ENCODE data around the gene TMSB4Y.

The TMSB4Y gene

GRCh38 chrY:13708038-13708437 is 4.3 kb downstream of the TMSB4Y start:
- TF ChIP-seq EZH2 (IDR thresholded peaks at IDR 0.05; ENCODE audit: borderline replicate concordance, low read length) (no peak), CTCF (IDR thresholded peaks at IDR 0.05; ENCODE audit: low read length) (no peak)
- Histone ChIP-seq H4K20me1 (ENCODE audit: insufficient read depth, low read length) (no peaks in the 10 kb centered on the region), H3K27ac (ENCODE audit: low read depth, low read length, poor library complexity, severe bottlenecking) (no peak overlapping the region), H3K36me3 (ENCODE audit: insufficient read depth, low read length) (no peaks in the 10 kb centered on the region), H3K4me2 (ENCODE audit: low read length) (no peak overlapping the region), H3K79me2 (ENCODE audit: insufficient read depth, low read length) (no peaks in the 10 kb centered on the region), H3K27me3 (ENCODE audit: insufficient read depth, low read length) (no peaks in the 10 kb centered on the region), H3F3A (ENCODE audit: insufficient read depth, low read length) (no peaks in the 10 kb centered on the region), H3K9me3 (ENCODE audit: low read length) (no peaks in the 10 kb centered on the region), H3K4me3 (ENCODE audit: low read depth, low read length, poor library complexity, severe bottlenecking) (no peak overlapping the region), H3K4me1 (ENCODE audit: insufficient read depth, low read length, severe bottlenecking) (peaks cover 8% of the 10 kb centered on the region), H3K9ac (ENCODE audit: low read length) (no peak overlapping the region), H2AFZ (ENCODE audit: low read length) (no peak overlapping the region), H3K9me2 (ENCODE audit: low read depth, low read length) (no peaks in the 10 kb centered on the region)

- Histone ChIP-seq H3F3A (ENCODE audit: insufficient read depth, low read length) (no peaks in the 10 kb centered on the region), H2AFZ (ENCODE audit: low read length) (no peak overlapping the region), H3K9ac (ENCODE audit: low read length) (no peak overlapping the region), H3K4me1 (ENCODE audit: insufficient read depth, low read length, severe bottlenecking) (no peaks in the 10 kb centered on the region), H3K27me3 (ENCODE audit: insufficient read depth, low read length) (no peaks in the 10 kb centered on the region), H3K36me3 (ENCODE audit: insufficient read depth, low read length) (no peaks in the 10 kb centered on the region), H3K27ac (ENCODE audit: low read depth, low read length, poor library complexity, severe bottlenecking) (no peak overlapping the region), H3K4me2 (ENCODE audit: low read length) (no peak overlapping the region), H3K4me3 (ENCODE audit: low read depth, low read length, poor library complexity, severe bottlenecking) (no peak overlapping the region), H3K9me3 (ENCODE audit: low read length) (no peaks in the 10 kb centered on the region), H3K79me2 (ENCODE audit: insufficient read depth, low read length) (no peaks in the 10 kb centered on the region), H3K9me2 (ENCODE audit: low read depth, low read length) (no peaks in the 10 kb centered on the region), H4K20me1 (ENCODE audit: insufficient read depth, low read length) (no peaks in the 10 kb centered on the region)
- no peak for TF ChIP-seq EZH2 (IDR thresholded peaks at IDR 0.05; ENCODE audit: borderline replicate concordance, low read length)
- TF ChIP-seq CTCF (IDR thresholded peaks at IDR 0.05; ENCODE audit: low read length): no peak
These were observed 15.3 kb downstream of the TMSB4Y start for GRCh38 chrY:13718996-13719395.

GRCh38 chrY:13729517-13729916 is 25.8 kb downstream of the TMSB4Y start:
- H4K20me1 ChIP-seq (ENCODE audit: insufficient read depth, low read length): no peaks in the 10 kb centered on the region
- H3K4me1 ChIP-seq (ENCODE audit: insufficient read depth, low read length, severe bottlenecking): no peaks in the 10 kb centered on the region
- H2AFZ ChIP-seq (ENCODE audit: low read length): no peak overlapping the region
- H3K9ac ChIP-seq (ENCODE audit: low read length): no peak overlapping the region
- no peak for TF ChIP-seq EZH2 (IDR thresholded peaks at IDR 0.05; ENCODE audit: borderline replicate concordance, low read length)
- TF ChIP-seq CTCF (IDR thresholded peaks at IDR 0.05; ENCODE audit: low read length): peak; percentile 32; the same call in 1 of the 2 replicates
- no peak overlapping the region for H3K4me2 ChIP-seq (ENCODE audit: low read length)
- no peaks in the 10 kb centered on the region for H3K27me3 ChIP-seq (ENCODE audit: insufficient read depth, low read length)
- H3K9me3 ChIP-seq (ENCODE audit: low read length): no peaks in the 10 kb centered on the region
- no peaks in the 10 kb centered on the region for H3K9me2 ChIP-seq (ENCODE audit: low read depth, low read length)
- no peaks in the 10 kb centered on the region for H3F3A ChIP-seq (ENCODE audit: insufficient read depth, low read length)
- no peak overlapping the region for H3K27ac ChIP-seq (ENCODE audit: low read depth, low read length, poor library complexity, severe bottlenecking)
- no peaks in the 10 kb centered on the region for H3K36me3 ChIP-seq (ENCODE audit: insufficient read depth, low read length)
- H3K4me3 ChIP-seq (ENCODE audit: low read depth, low read length, poor library complexity, severe bottlenecking): no peak overlapping the region
- H3K79me2 ChIP-seq (ENCODE audit: insufficient read depth, low read length): no peaks in the 10 kb centered on the region

Data from OCI-LY1 (cell line).